G401.6 (cell line): ENCODE data around the gene OPN3.

ENCODE experiments used
- FAIRE-seq: peaks from 2 replicates; lab custom pipeline; 2012; peaks lifted over from hg19 to GRCh38; lab: Jason Lieb, UNC

OPN3 gene

DNA sequence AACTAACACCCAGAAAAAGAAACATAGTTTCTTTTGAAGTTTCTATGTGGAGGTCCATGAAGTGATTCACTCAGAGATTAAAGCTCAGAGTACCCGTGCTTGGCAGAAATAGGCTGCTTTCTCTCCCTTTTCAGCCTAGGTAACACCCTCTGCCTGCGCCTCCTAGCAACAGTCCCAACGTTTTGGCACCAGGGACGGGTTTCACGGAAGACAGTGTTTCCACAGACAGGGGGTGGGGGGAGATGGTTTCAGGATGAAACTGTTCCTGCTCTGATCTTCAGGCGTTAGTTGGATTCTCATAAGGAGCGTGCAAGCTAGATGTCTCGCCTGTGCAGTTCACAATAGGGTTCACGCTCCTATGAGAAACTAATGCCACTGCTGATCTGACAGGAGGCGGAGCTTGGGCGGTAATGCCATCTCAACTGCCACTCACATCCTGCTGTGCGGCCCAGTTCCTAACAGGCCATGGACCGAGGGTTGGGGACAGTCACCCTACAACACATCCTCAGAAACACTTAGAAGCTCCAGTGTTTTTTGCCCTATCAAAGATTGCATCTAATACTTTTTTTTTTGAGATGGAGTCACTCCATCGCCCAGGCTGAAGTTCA, 53.2 kb downstream of the OPN3 start:
- no peak for FAIRE-seq

GRCh38 chr1:241582921-241583321, 57.2 kb downstream of the OPN3 start:
- FAIRE-seq: no peak

GRCh38 chr1:241579434-241579833, 60.7 kb downstream of the OPN3 start:
- no peak for FAIRE-seq

- FAIRE-seq: no peak
Observed at GRCh38 chr1:241574154-241574553, 66.0 kb downstream of the OPN3 start.

- FAIRE-seq: no peak
Observed at GRCh38 chr1:241569848-241570247, 70.3 kb downstream of the OPN3 start.

- no peak for FAIRE-seq
Observed at GRCh38 chr1:241560849-241561187, 79.4 kb downstream of the OPN3 start.

DNA sequence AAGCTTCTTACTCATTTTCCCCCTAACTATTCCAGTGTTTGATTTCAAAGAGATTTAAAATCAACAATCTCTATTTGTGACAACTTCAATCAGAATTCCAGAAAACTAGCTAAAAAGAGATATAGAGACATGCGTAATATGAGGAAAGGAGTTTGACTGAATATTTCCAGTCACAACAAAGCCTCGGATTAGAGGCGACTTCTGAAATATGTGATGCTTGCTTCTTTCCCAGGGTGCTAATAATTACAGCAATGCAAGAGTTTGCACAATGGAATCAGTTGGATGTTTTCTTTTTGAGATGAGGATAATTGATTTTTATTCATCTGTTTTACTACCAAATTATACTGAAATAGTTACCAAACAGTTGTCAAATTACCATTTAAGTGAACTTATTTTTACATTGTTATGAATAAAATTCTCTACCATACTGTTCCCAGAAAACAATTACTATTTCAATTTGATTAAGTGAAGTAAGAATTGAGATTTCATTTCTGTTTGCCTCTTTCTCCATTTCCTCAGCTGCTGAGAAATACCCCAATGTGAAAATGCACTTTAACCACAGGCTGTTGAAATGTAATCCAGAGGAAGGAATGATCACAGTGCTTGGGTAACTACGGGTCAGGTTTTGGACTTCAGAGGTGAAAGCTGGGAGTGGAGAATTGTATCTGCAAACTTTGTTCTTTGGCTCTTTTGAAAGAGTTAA, 79.9 kb downstream of the OPN3 start:
- no peak for FAIRE-seq

- FAIRE-seq: no peak
Observed at GRCh38 chr1:241557551-241558193, 82.5 kb downstream of the OPN3 start.

GRCh38 chr1:241557031-241557430, 83.1 kb downstream of the OPN3 start:
- FAIRE-seq: no peak

DNA sequence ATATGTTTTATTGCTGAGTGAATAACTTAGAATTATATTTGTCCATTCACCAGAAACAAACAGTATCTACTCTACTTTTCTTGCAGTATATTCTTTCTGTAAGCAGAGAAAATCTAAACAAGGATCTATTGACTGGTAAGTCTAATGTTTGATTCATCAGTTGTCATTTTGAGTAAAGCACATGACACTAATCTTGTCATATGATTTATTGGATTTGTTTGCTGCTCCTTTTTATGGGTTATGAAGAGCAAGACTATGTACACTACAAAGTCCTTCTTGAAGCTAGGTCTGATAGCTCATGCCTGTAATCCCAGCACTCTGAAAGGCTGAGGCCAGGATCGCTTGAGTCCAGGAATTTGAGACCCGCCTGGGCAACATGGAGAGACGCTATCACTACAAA, 84.6 kb downstream of the OPN3 start:
- FAIRE-seq: no peak

DNA sequence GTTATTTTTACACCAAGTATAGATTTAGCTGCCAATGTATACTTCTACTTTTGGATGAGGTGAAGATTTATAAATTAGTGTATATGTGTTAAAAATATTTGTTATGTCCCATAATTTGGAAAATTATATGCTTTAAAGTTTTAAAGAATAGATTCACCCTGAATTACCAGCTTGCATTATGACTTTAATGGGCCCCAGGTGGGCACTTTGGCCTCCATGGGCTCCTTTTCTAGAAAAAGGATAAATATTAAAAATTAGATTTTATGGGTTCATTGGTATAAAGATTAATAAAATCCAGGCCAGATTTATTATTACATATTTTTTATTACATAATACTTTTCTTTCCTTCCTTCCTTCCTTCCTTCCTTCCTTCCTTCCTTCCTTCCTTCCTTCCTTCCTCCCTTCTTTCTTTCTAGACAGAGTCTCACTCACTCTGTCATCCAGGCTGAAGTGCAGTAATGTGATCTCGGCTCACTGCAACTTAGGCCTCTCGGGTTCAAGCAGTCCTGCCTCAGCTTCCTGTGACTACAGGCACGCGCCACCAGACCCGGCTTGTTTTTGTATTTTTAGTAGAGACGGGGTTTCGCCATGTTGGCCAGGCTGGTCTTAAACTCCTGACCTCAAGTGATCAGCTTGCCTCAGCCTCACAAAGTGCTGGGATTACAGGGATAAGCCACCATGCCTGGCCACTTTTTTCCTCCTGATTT, 86.1 kb downstream of the OPN3 start:
- FAIRE-seq: no peak

DNA sequence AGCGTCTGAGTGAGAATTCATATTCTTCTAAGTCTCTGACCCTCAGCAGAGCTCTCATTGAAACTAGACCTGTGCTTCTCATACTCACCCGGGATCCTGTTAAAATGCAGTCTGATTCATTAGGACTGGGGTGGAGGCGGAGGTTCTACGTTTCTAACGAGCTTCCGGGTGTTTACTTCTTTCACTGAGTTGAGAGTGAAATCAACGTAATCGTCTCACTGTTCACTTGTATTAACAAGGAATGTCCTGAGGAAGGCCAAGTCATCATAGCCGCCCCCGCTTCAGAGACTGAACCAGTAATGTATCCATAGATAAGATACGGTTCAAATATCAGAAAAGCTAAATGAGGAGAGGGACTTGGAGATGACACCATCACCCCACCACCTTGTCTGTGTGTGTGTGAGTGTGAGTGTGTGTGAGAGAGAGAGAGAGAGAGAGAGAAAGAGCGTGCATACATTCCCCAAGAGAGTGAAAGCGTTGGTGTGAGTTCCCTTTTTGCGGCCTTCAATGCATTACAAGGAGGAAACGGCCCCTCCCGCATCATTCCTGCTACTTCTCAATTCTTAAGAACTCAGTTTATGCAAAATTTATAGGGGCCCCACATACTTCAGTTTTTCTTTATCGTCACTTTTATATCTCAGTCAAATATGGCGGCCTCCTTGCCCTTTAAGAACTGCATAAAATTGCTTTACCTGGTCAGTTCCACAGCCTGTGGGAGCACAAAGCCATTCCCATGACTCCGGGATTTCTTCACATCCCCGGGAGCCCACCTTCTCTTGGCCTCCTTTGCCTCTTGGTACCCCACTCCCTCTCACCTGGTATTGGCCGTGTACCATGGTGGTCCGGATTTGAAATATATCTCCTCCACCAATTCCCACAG, 88.2 kb downstream of the OPN3 start:
- FAIRE-seq: no peak

GRCh38 chr1:241550318-241550717, 89.9 kb downstream of the OPN3 start:
- FAIRE-seq: no peak

DNA sequence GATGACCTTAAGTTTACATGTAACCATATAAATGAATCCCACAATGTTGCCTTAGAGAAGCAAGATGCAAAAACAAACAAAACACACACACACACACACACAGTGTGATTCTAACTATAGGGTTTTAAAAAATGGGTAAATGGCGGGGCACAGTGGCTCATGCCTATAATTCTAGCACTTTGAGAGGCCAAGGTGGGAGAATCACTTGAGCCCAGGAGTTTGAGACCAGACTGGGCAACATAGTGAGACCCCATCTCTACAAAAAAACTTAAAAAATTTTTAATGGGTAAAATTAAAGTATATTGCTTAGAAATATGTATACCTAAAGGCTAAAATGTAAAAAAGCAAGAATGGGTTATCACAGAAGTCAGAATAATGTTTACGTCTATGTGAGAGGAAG, 92.2 kb downstream of the OPN3 start:
- no peak for FAIRE-seq
